ENCODE data around the gene ADI1.
"Not testable (repeated sequence)": the region's sequence is repeated elsewhere in the genome, so short reads cannot be mapped to it uniquely, and the experiment has no call there.

The ADI1 gene

DNA sequence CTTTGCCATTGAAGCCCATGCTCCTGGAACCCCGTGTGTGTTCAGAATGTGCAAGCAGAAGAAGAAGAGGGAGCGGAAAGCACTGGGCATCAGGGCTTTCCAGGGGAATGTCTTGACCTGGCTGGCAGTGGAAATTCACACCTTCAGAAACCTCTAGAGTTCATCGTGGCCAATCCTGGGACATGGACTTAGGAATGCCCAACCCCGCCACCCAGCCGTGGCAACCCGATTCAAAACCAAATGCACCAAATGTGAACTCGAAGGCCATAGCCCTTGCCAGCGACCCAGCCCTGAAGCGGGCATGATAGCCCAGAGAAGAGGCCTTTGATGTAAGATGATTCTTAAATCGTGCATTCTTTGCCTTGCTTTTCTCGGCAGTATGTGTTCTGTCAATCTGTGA is 69.4 kb downstream of the ADI1 start:
- peaks cover 16% of the 10 kb centered on the region for H3K36me3 Mint-ChIP-seq (ENCODE audit: low read depth)
- no peaks in the 10 kb centered on the region for H3K9me3 Mint-ChIP-seq
- H3K4me3 Mint-ChIP-seq: no peak overlapping the region
- H3K27me3 Mint-ChIP-seq: no peaks in the 10 kb centered on the region
- no peak overlapping the region for H3K27ac Mint-ChIP-seq
- ATAC-seq (no peak), DNase-seq (no peak)
- no peaks in the 10 kb centered on the region for H3K4me1 Mint-ChIP-seq

DNA sequence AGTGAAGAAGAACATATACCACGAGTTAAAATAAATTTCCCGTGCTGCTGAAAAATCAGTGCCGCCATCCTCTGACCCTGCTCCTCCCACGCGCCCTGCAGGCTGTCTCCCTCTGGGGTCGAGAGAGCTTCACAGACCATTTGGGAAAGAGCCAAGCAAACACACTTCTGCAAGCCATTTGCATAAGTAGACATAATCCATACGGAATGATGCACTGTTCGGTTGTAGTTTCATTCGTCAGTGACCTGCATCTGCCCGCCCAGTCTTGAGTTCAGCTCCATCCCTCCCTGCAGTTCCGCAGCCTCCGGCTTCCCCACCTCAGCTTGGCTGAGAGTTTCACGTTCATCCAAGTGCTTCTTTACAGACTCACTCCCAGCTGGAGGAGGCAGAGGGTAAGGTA is 70.2 kb downstream of the ADI1 start:
- H3K4me1 Mint-ChIP-seq: no peaks in the 10 kb centered on the region
- ATAC-seq (no peak), DNase-seq (no peak)
- no peaks in the 10 kb centered on the region for H3K9me3 Mint-ChIP-seq
- no peaks in the 10 kb centered on the region for H3K27me3 Mint-ChIP-seq
- H3K36me3 Mint-ChIP-seq (ENCODE audit: low read depth): peaks cover 19% of the 10 kb centered on the region
- no peak overlapping the region for H3K4me3 Mint-ChIP-seq
- no peak overlapping the region for H3K27ac Mint-ChIP-seq

DNA sequence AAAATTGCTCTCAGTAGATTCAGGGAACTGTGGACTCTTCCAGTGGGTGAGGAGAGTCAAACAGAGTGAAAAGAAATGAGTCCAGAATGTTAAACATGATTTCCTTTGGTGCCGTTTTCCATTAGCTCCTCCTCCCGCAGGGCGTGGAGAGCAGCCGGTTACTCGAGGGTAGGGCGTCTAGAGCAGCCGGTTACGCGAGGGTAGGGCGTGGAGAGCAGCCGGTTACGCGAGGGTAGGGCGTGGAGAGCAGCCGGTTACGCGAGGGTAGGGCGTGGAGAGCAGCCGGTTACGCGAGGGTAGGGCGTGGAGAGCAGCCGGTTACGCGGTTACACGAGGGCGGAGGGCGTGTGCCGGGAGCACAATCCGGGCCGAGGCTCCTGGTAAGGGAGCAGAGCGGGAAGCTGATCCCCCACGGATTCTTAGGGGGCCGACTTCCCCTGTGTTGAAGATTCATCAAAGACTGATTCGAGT is 70.9 kb downstream of the ADI1 start:
- H3K9me3 Mint-ChIP-seq, ATAC-seq, H3K4me1 Mint-ChIP-seq, H3K4me3 Mint-ChIP-seq, H3K27ac Mint-ChIP-seq, H3K27me3 Mint-ChIP-seq, DNase-seq: not testable (repeated sequence)
- H3K36me3 Mint-ChIP-seq (ENCODE audit: low read depth): peaks cover 17% of the 10 kb centered on the region

DNA sequence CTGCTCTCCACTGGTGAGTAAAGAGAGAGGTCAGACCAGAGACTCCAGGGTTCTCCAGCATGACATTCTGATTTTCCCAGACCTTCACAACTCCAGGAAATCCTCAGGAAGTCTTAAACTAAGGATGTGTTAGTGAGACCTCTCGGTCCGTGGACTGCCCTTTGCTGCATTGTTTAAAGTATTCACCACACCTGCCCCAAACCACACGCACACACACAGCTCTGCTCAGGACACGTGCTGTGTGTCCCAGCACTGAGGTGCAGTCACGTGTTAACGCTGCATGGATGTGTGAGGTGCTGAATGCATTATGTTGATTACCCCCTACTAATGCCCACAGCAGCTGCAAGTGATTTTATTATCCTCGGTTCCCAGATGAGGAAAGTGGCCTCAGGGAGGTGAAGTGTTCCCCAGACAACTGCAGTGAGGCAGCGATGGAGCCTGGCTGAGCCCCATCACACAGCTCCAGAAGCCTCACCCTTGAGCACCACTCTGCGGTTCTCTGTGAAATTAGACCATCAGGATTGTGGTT is 71.5 kb downstream of the ADI1 start:
- Mint-ChIP-seq H3K4me1 (no peaks in the 10 kb centered on the region), H3K4me3 (no peak overlapping the region), H3K9me3 (no peaks in the 10 kb centered on the region), H3K27me3 (no peaks in the 10 kb centered on the region), H3K36me3 (ENCODE audit: low read depth) (peaks cover 18% of the 10 kb centered on the region), H3K27ac (no peak overlapping the region)
- no peak for ATAC-seq
- no peak for DNase-seq
